B cell (primary cell): Measurements from ENCODE around the gene EXD3. TPM values are rescaled to one million over a fixed set of nuclear protein-coding genes. Genes with fewer than 3 reads are reported as not detected.

Experiments used
- ATAC-seq: fragments of 200-7000 bp; cut with Tn5 transposase; one replicate; pipeline ENCODE4 v1.10.0; 2021; ENCODE audit warnings: low read depth, mild to moderate bottlenecking, moderate number of reproducible peaks, moderate library complexity
- CTCF ChIA-PET: fragments of 350-600 bp; sonication (Branson Sonifier 250); formaldehyde crosslinking; loops from one replicate; lab custom pipeline; 2021; ENCODE audit warnings: antibody characterized with exemption, inconsistent platforms; lab: Charles Lee
- POLR2A ChIA-PET: fragments of 350-600 bp; sonication (Branson Sonifier 250); formaldehyde crosslinking; loops from one replicate; lab custom pipeline; 2021; ENCODE audit warnings: antibody characterized with exemption; lab: Charles Lee
- DNase-seq: peaks from one replicate; pipeline ENCODE4 v3.0.0; 2013
- H2AFZ ChIP-seq: 2 replicates; pipeline ENCODE4 v1.6.1; 2012; ENCODE audit warnings: mild to moderate bottlenecking, low read depth, low read length; ENCODE audit not compliant: insufficient read depth, poor library complexity, severe bottlenecking
- H3K27ac ChIP-seq, 2 donors: 1 replicate in 1 of 2; 2 replicates in 1 of 2; pipeline ENCODE4 v1.5.1; 2012 to 2013; ENCODE audit warnings: low read length in 2 of 2, mild to moderate bottlenecking in 2 of 2, moderate library complexity in 1 of 2
- H3K27me3 ChIP-seq, 4 experiments: fragments of 200-600 bp in 1 of 4; sonication (generic) in 1 of 4; replicated peaks in 1 of 4; 1 replicate in 2 of 4; 2 replicates in 2 of 4; pipeline versions ENCODE4 v1.6.1 to v1.7.0; 2013 to 2016; ENCODE audit warnings: low read length in 3 of 4, mild to moderate bottlenecking in 2 of 4, mixed read lengths in 1 of 4, moderate library complexity in 1 of 4; ENCODE audit not compliant: insufficient read depth in 4 of 4, control insufficient read depth in 3 of 4; ENCODE audit errors: control extremely low read depth in 1 of 4
- H3K36me3 ChIP-seq, 2 experiments: replicated peaks in 1 of 2; 1 replicate in 1 of 2; 2 replicates in 1 of 2; pipeline versions ENCODE4 v1.6.1 to v1.7.1; 2013; ENCODE audit warnings: low read length in 1 of 2; ENCODE audit not compliant: insufficient read depth in 2 of 2, control insufficient read depth in 1 of 2; ENCODE audit errors: control extremely low read depth in 1 of 2, extremely low read depth in 1 of 2
- H3K4me1 ChIP-seq, 2 donors: fragments of 200-600 bp in 1 of 2; sonication (generic) in 1 of 2; 1 replicate in 1 of 2; 2 replicates in 1 of 2; pipeline versions ENCODE4 v1.5.1 to v1.6.1; 2013 to 2017; ENCODE audit warnings: low read length in 2 of 2; ENCODE audit not compliant: control insufficient read depth in 2 of 2, insufficient read depth in 2 of 2
- H3K4me2 ChIP-seq: replicated peaks from 2 replicates; pipeline ENCODE3; 2012; ENCODE audit warnings: mild to moderate bottlenecking, low read depth, low read length; ENCODE audit not compliant: poor library complexity, severe bottlenecking
- H3K4me3 ChIP-seq, 5 experiments: fragments of 200-600 bp in 1 of 5; sonication (generic) in 1 of 5; 1 replicate in 3 of 5; 2 replicates in 2 of 5; pipeline versions ENCODE4 v1.5.1 to v1.7.0; 2011 to 2016; ENCODE audit warnings: low read length in 4 of 5, mild to moderate bottlenecking in 4 of 5, low read depth in 2 of 5, control low read depth in 1 of 5, moderate library complexity in 1 of 5; ENCODE audit not compliant: insufficient read depth in 1 of 5; ENCODE audit errors: control extremely low read depth in 1 of 5, extremely low read depth in 1 of 5
- H3K79me2 ChIP-seq: fragments of 200-600 bp; sonication (generic); one replicate; pipeline ENCODE4 v1.6.0; 2016; ENCODE audit warnings: low read length; ENCODE audit not compliant: control insufficient read depth, insufficient read depth
- H3K9ac ChIP-seq: fragments of 200-600 bp; sonication (generic); 2 replicates; pipeline ENCODE4 v1.6.1; 2017; ENCODE audit warnings: mild to moderate bottlenecking, low read length, moderate library complexity
- H3K9me3 ChIP-seq, 3 donors: one replicate each; pipeline versions ENCODE4 v1.6.1 to v1.7.1; 2013; ENCODE audit warnings: low read length in 2 of 3; ENCODE audit not compliant: control insufficient read depth in 2 of 3, insufficient read depth in 1 of 3; ENCODE audit errors: control extremely low read depth in 1 of 3
- H4K20me1 ChIP-seq: 2 replicates; pipeline ENCODE4 v1.6.0; 2012; ENCODE audit warnings: mild to moderate bottlenecking, low read length; ENCODE audit not compliant: insufficient read depth, control insufficient read depth, poor library complexity, severe bottlenecking
- H3K27ac Mint-ChIP-seq: one replicate; pipeline ENCODE4 v1.8.0; 2021; ENCODE audit warnings: mixed read lengths
- H3K27me3 Mint-ChIP-seq: one replicate; pipeline ENCODE4 v1.8.0; 2021; ENCODE audit warnings: mixed read lengths
- H3K4me1 Mint-ChIP-seq: one replicate; pipeline ENCODE4 v1.8.0; 2021; ENCODE audit warnings: mixed read lengths
- H3K4me3 Mint-ChIP-seq: one replicate; pipeline ENCODE4 v1.8.0; 2021; ENCODE audit warnings: mixed read lengths
- H3K9me3 Mint-ChIP-seq: one replicate; pipeline ENCODE4 v1.8.0; 2022; ENCODE audit warnings: mixed read lengths; ENCODE audit not compliant: insufficient read depth
- EZH2 ChIP-seq: IDR thresholded peaks from 2 replicates; pipeline ENCODE4 v1.6.1; 2012; ENCODE audit warnings: borderline replicate concordance, low read depth, mild to moderate bottlenecking, moderate library complexity, low read length; ENCODE audit not compliant: insufficient read depth, poor library complexity, severe bottlenecking
- WGBS: methylation state at CpG from one replicate; pipeline ENCODE4 v1.1.5; 2013; ENCODE audit warnings: missing lambda C conversion rate; ENCODE audit not compliant: insufficient coverage; 5-methylcytosine and 5-hydroxymethylcytosine counted together
- intact Hi-C: fragments of 100-400 bp; cut with micrococcal nuclease; formaldehyde crosslinking; loops from one replicate; pipeline ENCODE4 v1.10.0; 2022
- polyA plus RNA-seq: library from polyadenylated mRNA; depleted of rRNA; stranded (reverse); fragments of >200 nt; gene quantifications from 2 replicates; pipeline ENCODE4 v1.2.3, GENCODE V29; 2012
- total RNA-seq, 2 donors: library from RNA; stranded (reverse); fragments of 120-200 nt in 1 of 2; gene quantifications; 1 replicate in 1 of 2; 2 replicates in 1 of 2; pipeline versions ENCODE4 v1.2.3 to v1.2.4, GENCODE V29; 2013 to 2022
- TF ChIP-seq, protein P1 (sequence below): fragments of 200-600 bp; IDR thresholded peaks from one replicate; pipeline ENCODE4 v1.8.0; 2022; ENCODE audit warnings: antibody characterized with exemption, mild to moderate bottlenecking

Gene EXD3
- total and polyA plus RNA-seq, 2 donors (not counting 1 experiment from before 2014, with no cell fraction given), result 22.5 to 23.7 TPM

DNA sequence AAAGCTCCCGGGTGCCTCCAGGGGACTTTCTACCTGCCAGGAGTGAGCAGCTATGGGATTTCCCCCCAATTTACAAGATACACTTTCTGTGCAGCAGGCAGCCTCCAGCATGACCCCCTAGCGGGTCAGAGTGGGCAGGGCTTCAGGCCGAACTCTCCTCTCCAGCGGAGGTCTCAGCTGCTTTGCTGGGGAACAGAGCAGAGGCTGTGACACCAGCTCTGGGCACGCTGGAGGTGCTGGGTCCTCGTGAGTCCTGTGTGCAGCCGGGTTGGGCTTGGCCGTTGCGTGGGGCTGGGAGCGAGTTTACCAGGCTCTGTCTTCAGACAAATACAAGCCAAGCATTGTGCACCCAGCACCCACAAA is 123.8 kb downstream of the EXD3 start:
- Mint-ChIP-seq H3K4me3 (no peak overlapping the region), H3K4me1 (peaks cover 24% of the 10 kb centered on the region), H3K9me3 (no peaks in the 10 kb centered on the region), H3K27ac (no peak overlapping the region), H3K27me3 (peaks cover 23% of the 10 kb centered on the region)
- Histone ChIP-seq H3K4me1 (peaks cover 43 to 44% of the 10 kb centered on the region in 2 donors), H3K9me3 (peaks cover 0 to 30% (median 3%) of the 10 kb centered on the region in 3 donors), H3K4me2 (no peak overlapping the region), H3K79me2 (no peaks in the 10 kb centered on the region), H3K27me3 (peaks cover 0 to 66% (median 40%) of the 10 kb centered on the region in 4 experiments), H2AFZ (no peak overlapping the region), H3K9ac (no peak overlapping the region), H3K27ac (no peak overlapping the region), H4K20me1 (peaks cover 13% of the 10 kb centered on the region), H3K4me3 (no peak overlapping the region), H3K36me3 (no peaks in the 10 kb centered on the region)
- ATAC-seq, result no peak
- CTCF ChIA-PET, result no interaction called here
- no peak for DNase-seq
- TF ChIP-seq, protein P1, sequence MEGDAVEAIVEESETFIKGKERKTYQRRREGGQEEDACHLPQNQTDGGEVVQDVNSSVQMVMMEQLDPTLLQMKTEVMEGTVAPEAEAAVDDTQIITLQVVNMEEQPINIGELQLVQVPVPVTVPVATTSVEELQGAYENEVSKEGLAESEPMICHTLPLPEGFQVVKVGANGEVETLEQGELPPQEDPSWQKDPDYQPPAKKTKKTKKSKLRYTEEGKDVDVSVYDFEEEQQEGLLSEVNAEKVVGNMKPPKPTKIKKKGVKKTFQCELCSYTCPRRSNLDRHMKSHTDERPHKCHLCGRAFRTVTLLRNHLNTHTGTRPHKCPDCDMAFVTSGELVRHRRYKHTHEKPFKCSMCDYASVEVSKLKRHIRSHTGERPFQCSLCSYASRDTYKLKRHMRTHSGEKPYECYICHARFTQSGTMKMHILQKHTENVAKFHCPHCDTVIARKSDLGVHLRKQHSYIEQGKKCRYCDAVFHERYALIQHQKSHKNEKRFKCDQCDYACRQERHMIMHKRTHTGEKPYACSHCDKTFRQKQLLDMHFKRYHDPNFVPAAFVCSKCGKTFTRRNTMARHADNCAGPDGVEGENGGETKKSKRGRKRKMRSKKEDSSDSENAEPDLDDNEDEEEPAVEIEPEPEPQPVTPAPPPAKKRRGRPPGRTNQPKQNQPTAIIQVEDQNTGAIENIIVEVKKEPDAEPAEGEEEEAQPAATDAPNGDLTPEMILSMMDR, result no peak
- no peak for TF ChIP-seq EZH2
- 81% methylated on average over 10 of the region's 10 CpGs for WGBS
- intact Hi-C loops, result loop anchor here (10.0 kb wide), 1 partner anchor 236 kb away; no protein-coding TSS in a partner anchor
- POLR2A ChIA-PET, result interaction anchor here (0.6 kb wide), 1 partner anchor 15 kb away, joined by 3 read pairs; no protein-coding TSS in a partner anchor

DNA sequence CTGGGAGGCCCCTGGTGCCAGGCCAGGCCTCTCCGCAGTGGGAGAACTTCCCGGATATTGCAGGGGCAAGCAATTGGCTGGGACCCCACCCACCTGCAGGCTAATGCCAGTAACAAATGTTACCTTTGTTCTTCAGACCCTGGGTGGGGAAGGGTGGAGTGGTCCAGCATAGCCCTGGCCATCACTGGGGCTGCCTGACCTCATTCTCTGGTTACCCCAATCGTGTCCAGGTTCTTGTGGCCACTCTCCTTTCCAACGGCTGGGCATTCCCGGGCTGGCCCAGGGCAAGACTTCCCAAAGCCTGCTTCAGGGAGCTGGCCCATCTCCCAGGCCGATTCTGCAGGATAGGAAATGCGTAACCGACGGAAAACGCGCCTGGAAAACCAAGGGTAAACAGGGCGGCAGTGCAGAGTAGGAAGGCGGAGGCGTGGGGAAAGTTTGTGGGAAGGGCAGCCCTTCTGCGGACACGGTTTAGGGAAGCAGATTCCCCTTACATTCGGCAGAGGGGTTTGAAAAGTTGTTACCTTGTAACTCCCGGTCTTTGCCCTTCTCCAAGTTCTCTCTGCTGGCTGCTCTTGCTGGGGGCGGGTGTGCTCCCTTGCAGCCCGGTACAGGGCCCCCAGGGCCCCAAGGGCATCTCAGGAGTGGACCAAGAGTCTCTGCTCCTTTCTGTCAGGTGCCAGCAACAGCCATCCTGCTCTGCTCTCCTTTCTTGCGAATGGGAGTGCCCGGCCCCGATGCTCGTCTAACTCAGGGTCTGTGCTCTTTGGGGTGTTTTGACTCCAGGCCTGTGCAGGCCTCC is 124.4 kb downstream of the EXD3 start:
- Histone ChIP-seq H3K9me3 (peaks cover 0 to 33% (median 4%) of the 10 kb centered on the region in 3 donors), H3K4me3 (no peak overlapping the region), H3K79me2 (no peaks in the 10 kb centered on the region), H3K36me3 (no peaks in the 10 kb centered on the region), H4K20me1 (peaks cover 13% of the 10 kb centered on the region), H3K27ac (no peak overlapping the region), H2AFZ (no peak overlapping the region), H3K9ac (no peak overlapping the region), H3K27me3 (peaks cover 0 to 69% (median 40%) of the 10 kb centered on the region in 4 experiments), H3K4me1 (peaks cover 44 to 47% of the 10 kb centered on the region in 2 donors), H3K4me2 (no peak overlapping the region)
- DNase-seq (no peak), ATAC-seq (no peak)
- H3K27me3 Mint-ChIP-seq, result peaks cover 28% of the 10 kb centered on the region
- WGBS, result 92% methylated on average over 22 of the region's 24 CpGs
- intact Hi-C loops, result loop anchor here (10.0 kb wide), 1 partner anchor 236 kb away; no protein-coding TSS in a partner anchor
- H3K4me1 Mint-ChIP-seq, result peaks cover 23% of the 10 kb centered on the region
- no peak overlapping the region for H3K4me3 Mint-ChIP-seq
- ChIA-PET CTCF (interaction anchor here (2.1 kb wide), 1 partner anchor 12 kb away, joined by 11 read pairs; no protein-coding TSS in a partner anchor), POLR2A (no interaction called here)
- no peak overlapping the region for H3K27ac Mint-ChIP-seq
- no peaks in the 10 kb centered on the region for H3K9me3 Mint-ChIP-seq
- TF ChIP-seq EZH2, result no peak
- TF ChIP-seq, protein P1, result no peak
